ENCODE measurements around the gene F5.
"Not testable (repeated sequence)": the region's sequence is repeated elsewhere in the genome, so short reads cannot be mapped to it uniquely, and the experiment has no call there.

Gene F5

GRCh38 chr1:169511316-169512005, 74.8 kb downstream of the F5 start:
- no peak for DNase-seq

- no peak for DNase-seq
Observed at GRCh38 chr1:169510060-169510459, 76.2 kb downstream of the F5 start.

GRCh38 chr1:169509354-169509753, 76.9 kb downstream of the F5 start:
- no peak for DNase-seq

DNA sequence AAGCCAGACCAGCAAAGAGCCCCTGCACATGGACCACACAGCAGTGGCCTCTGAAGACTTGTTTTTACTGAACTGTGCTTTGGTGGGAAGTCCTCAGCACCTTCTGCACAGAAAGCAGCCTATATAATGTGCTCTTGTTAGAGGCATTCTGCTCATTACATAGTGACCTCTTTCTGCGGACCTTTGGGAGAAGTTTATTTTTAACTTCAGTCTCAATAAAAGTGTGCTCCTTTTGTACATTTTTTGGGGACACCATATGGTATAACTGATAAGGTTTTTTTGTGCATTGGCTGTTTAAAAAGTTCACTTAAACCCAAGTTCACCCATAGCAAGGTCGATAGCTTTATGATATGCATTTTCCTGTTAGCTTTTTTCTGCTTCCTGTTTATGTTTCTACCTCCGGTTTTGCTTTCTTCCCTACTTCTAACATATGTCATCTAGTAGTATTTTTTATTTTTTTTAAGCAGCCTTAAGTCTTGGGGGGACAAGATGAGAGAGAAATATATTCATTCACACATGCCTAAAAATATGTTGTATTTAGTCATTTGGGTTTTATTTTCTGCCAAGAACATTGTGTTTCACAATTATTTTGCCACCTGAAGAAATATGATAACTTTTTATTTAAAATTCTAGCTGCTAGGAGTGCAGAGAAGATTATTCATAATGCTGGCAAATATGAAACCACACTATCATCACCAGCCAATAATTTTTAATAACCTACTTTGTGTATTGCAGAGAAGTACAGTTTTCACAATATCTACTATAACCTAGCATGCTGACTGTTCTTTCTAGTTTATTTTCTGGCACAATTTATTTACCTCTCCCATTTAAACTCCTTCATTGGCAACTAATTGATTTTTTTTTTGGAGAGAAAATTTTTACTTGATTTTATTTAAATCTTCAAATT, 77.6 kb downstream of the F5 start:
- no peak for DNase-seq

DNA sequence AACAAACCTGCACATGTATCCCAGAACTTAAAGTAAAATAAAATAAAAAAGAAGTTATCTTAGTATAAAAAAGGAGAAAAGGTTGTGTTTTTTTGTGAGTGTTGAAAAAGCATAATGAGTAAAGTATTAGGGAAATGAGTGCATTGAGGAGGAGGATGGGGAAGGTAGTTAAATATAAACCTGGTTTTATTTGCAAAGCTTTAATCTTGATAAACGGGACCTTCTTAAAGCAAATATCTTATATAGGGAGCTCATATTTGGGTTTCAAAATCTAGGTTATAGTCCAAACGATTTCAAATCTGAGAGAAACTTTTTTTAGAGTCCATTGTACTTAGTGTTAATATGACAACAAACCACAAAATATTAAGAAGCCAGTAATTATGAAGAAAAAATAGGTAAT, 78.9 kb downstream of the F5 start:
- no peak for DNase-seq

DNA sequence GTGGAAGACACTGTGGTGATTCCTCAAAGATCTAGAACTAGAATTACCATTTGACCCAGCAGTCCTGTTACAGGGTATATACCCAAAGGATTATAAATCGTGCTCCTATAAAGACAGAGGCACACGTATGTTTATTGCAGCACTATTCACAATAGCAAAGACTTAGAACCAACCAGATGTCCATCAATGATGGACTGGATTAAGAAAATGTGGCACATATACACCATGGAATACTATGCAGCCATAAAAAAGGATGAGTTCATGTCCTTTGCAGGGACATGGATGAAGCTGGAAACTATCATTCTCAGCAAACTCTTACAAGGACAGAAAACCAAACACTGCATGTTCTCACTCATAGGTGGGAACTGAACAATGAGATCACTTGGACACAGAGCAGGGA, 82.7 kb downstream of the F5 start:
- not testable (repeated sequence) for DNase-seq

DNA sequence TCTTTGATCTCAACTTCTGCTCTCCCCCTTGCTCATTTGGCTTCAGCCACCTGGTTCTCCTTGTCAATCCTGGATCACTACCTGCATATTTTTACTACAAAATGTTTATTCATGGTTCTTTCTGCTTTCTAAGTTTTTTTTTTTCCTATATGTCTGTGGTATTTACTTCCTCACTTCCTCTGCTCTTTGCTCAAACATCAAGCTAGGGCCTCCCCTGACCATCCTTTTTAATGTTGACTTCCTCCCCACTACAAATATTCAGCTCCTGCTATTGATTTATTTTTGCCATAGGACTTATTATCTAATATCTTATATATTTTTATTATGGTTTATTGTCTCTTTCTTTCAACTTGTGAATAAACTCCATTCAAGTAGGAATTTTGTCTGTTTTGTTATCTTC, 86.5 kb downstream of the F5 start:
- DNase-seq = no peak

GRCh38 chr1:169497317-169497716, 89.0 kb downstream of the F5 start:
- no peak for DNase-seq

- no peak for DNase-seq
Observed at GRCh38 chr1:169495916-169496315, 90.4 kb downstream of the F5 start.

DNA sequence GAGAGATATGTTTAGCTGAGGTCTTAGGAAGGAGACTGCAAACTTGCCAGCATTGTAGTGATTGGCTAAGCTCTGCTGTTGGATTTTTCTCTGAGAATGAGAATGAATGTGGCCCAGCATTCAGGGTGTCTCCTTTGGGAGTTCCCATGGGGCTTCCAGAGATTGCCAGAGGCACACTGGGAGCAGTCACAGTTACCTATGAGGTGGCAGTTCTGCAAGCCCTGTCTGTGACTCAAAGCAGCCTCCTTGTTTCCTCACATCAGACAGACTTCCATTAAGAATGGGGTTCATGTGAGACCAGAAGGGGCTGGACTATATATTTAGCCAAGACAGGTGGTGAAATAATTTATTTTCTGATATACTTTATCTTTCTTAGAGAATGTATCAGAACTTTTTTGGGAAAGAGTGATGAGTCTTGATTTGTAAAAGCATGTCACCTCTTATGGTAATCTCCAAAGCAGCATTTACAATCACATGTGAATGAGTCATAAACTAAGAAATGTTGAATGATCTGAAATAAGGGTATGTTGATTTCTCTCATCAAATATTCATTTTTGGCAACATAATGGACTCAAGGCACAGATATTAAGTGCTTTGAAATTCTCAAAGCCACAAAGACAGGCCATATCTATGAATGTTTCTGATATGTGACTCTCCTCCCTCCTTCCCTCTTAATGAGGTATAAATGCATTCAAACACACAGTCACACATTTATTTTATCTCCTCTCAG, 91.1 kb downstream of the F5 start:
- DNase-seq = peak in 1 of 56 donors; percentile 22

- DNase-seq = no peak
Observed at GRCh38 chr1:169494343-169494742, 91.9 kb downstream of the F5 start.

- no peak for DNase-seq
Observed at GRCh38 chr1:169493251-169493650, 93.0 kb downstream of the F5 start.

DNA sequence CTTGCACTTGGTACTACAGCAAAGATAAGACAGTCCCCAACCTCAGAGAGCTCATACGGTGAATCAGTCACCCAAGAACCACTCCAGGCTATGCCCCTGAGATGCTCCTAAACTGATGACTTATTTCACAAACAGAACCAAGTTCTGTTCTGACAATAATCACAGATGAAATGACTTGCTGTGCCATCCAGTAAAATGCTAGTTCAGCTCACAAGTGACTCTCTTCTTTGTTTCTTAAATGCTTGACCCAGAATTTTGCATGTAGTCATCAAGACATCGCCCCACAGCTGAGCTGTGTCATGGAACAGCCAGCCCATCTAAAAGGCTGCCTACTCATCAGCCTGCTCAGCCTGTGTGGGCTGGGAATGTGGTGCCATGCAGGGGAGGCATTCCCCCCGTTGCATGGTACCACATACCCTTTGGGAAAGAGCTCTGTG, 94.4 kb downstream of the F5 start:
- DNase-seq = peak in 6 of 56 donors; percentile 3 to 15 (median 8)

DNA sequence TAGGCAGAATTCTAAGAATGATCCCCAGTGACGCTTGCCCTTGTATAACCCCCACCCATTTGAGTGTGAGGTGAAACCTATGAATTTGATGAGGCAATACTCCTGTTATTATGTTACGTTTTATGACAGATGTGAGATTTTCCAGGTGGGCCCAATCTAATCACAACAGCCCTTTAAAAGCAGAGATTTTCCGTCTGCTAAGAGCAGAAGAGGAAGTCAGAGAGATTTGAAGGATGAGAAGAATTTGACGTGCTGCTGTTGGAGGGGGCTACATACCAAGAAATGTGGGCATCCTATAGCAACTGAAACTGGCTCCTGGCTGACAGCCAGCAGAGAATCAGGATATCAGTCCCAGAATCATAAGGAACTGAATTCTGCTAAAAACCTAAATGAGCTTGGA, 98.1 kb downstream of the F5 start:
- no peak for DNase-seq

- no peak for DNase-seq
Observed at GRCh38 chr1:169487561-169487960, 98.7 kb downstream of the F5 start.

DNA sequence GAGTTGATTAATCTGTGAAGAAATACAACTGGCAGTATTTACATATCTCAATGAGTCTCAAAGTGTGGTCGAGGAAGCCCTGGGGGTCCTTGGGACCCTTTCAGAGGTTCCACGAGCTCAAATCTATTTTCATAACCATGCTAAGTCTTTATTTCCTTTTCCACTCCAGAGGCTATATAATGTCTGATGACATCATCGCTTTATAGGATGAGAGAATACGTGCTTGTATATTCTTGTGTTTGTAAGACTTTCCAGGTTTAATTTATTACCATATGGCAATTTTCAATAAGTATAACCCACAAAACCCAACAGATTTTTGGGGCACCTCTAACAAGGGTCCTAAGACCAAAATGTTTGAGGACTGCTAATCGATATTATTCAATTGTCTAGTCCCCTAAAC, 99.1 kb downstream of the F5 start:
- DNase-seq = no peak

DNA sequence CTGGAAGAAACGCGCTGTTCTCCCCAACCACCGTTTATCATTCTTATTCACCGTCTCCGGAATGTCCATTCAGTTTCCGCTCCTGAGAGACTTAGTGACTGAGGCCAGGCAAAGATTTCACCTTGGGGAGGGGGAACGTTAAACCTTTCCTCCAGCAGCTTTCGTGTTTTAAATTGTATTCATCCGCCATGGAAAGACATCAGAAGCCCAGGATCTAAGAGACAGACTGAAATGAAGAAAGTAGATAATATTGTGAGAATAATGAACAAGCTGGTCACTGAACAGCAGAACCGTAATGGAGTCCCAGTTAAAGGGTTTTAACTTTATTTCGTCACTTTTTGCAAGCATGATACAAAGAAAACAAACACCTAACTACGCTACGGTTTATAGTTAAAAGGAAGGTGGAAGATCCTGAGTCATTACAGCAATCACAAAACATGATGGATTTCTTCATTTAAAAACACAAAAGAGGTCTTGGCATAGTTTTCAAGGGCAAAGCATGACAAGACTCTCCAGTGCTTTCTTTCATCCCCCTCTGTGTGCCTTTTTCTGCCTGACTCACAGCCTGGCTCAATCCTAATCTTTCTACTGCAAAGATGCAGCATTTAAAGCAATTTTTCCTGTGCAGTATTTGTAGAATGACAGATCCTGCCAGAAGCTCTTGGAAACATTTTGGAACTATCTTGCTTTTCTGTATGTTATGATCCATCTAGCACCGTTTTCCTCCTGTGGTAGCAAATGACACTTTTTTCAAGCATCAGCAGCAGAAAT, 99.8 kb downstream of the F5 start:
- DNase-seq = no peak

- DNase-seq = peak; percentile 78 to 100 (median 98)
Observed at GRCh38 chr1:169485431-169486280, 100.6 kb downstream of the F5 start, which contains the start of gene SLC19A2. SLC19A2 (minus strand) TSS chr1:169485944; CDS start chr1:169485766, 178 bp downstream.

DNA sequence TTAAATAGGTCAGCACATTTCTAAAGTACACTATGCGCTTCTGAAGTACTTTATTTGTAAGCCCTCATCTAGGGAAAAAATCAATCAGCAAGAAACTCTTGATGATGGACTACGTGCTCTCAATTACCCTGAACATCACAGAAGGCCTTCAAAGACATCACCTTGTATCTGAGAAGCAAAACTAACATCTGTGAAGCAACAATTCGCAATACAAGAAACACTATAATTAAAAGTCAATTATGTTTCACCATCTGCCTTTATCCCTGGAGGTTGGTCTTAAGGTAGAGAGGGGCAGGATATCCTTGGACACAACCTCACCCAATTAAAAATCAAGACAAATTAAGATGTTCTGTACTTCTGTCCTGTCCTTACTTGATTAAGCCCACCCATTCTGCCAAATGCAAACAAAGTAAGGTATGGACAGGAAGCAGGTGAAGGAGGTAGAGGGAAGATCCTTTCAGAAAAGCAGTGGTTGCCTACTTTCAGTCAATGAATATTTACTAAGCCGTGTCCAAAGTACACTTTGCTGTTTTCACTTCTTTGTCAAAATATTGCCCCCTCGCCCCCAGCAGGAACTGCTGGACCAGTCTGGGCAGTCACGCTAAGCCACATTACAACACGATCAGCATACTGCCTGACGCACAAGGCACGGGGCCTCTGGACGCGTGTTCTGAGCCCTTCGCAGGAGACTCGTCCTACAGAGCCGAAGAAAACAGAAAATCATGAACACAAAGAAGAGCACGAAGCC, 101.4 kb downstream of the F5 start:
- DNase-seq = peak in 26 of 56 donors; percentile 15 to 65 (median 50)

Data from nucleus accumbens (tissue), 56 donors.